ENCODE results near the gene NMD3. TPM values are rescaled to one million over a fixed set of nuclear protein-coding genes. Genes with fewer than 3 reads are reported as not detected.

The NMD3 gene
- total RNA-seq, 1 experiment from 2014 or later, result 56.3 TPM

DNA sequence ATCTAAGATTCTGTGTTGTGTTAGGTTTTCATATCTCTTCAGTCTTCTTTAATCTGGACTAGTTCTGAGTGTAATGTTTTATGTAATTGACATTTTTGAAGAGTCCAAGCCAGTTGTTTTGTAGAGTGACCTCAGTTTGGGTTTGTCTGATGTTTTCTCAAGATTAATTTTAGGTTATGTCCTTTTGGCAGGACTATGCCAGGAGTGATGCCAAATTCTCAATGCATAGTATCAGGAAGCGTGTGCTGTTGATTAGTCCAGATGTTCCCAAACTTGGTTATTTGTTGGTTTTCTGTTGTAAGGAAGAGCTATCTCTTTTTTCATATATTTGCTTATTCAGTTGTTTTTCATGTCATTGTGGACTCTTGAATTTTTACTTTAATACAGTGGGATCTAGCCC, 32.6 kb downstream of the NMD3 start:
- no peak for ATAC-seq
- peak overlapping the region; percentile 11; the same call in 1 of the 2 replicates for H3K27ac Mint-ChIP-seq
- CTCF ChIA-PET, result no interaction called here
- H3K9me3 Mint-ChIP-seq, result no peaks in the 10 kb centered on the region
- DNase-seq (ENCODE audit: low spot score), result no peak
- H3K4me1 Mint-ChIP-seq, result no peaks in the 10 kb centered on the region
- H3K36me3 Mint-ChIP-seq, result peaks cover 52% of the 10 kb centered on the region
- POLR2A ChIA-PET, result no interaction called here
- TF ChIP-seq HMGXB4 (CRISPR knock-in tag; IDR thresholded peaks at IDR 0.05), result no peak
- TF ChIP-seq, protein P1, sequence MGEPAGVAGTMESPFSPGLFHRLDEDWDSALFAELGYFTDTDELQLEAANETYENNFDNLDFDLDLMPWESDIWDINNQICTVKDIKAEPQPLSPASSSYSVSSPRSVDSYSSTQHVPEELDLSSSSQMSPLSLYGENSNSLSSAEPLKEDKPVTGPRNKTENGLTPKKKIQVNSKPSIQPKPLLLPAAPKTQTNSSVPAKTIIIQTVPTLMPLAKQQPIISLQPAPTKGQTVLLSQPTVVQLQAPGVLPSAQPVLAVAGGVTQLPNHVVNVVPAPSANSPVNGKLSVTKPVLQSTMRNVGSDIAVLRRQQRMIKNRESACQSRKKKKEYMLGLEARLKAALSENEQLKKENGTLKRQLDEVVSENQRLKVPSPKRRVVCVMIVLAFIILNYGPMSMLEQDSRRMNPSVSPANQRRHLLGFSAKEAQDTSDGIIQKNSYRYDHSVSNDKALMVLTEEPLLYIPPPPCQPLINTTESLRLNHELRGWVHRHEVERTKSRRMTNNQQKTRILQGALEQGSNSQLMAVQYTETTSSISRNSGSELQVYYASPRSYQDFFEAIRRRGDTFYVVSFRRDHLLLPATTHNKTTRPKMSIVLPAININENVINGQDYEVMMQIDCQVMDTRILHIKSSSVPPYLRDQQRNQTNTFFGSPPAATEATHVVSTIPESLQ (CRISPR knock-in tag; IDR thresholded peaks at IDR 0.05), result no peak
- TF ChIP-seq FOXP1 (CRISPR knock-in tag; IDR thresholded peaks at IDR 0.05; ENCODE audit: borderline replicate concordance), result no peak
- no peak for TF ChIP-seq ZNF263 (CRISPR knock-in tag; IDR thresholded peaks at IDR 0.05; ENCODE audit: low read depth)
- TF ChIP-seq ZNF512 (CRISPR knock-in tag; IDR thresholded peaks at IDR 0.05; ENCODE audit: borderline replicate concordance), result no peak
- TF ChIP-seq ZNF396 (CRISPR knock-in tag; IDR thresholded peaks at IDR 0.05; ENCODE audit: borderline replicate concordance), result no peak
- TF ChIP-seq NFATC4 (CRISPR knock-in tag; IDR thresholded peaks at IDR 0.05), result no peak
- no peak for TF ChIP-seq EMX1 (CRISPR knock-in tag; IDR thresholded peaks at IDR 0.05)
- no peak for TF ChIP-seq ZNF671 (CRISPR knock-in tag; IDR thresholded peaks at IDR 0.05)
- TF ChIP-seq, protein P2, sequence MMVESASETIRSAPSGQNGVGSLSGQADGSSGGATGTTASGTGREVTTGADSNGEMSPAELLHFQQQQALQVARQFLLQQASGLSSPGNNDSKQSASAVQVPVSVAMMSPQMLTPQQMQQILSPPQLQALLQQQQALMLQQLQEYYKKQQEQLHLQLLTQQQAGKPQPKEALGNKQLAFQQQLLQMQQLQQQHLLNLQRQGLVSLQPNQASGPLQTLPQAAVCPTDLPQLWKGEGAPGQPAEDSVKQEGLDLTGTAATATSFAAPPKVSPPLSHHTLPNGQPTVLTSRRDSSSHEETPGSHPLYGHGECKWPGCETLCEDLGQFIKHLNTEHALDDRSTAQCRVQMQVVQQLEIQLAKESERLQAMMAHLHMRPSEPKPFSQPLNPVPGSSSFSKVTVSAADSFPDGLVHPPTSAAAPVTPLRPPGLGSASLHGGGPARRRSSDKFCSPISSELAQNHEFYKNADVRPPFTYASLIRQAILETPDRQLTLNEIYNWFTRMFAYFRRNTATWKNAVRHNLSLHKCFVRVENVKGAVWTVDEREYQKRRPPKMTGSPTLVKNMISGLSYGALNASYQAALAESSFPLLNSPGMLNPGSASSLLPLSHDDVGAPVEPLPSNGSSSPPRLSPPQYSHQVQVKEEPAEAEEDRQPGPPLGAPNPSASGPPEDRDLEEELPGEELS (CRISPR knock-in tag; IDR thresholded peaks at IDR 0.05), result no peak
- no peak for TF ChIP-seq ZNF138 (CRISPR knock-in tag; conservative IDR thresholded peaks at IDR 0.05)
- TF ChIP-seq, protein P3, sequence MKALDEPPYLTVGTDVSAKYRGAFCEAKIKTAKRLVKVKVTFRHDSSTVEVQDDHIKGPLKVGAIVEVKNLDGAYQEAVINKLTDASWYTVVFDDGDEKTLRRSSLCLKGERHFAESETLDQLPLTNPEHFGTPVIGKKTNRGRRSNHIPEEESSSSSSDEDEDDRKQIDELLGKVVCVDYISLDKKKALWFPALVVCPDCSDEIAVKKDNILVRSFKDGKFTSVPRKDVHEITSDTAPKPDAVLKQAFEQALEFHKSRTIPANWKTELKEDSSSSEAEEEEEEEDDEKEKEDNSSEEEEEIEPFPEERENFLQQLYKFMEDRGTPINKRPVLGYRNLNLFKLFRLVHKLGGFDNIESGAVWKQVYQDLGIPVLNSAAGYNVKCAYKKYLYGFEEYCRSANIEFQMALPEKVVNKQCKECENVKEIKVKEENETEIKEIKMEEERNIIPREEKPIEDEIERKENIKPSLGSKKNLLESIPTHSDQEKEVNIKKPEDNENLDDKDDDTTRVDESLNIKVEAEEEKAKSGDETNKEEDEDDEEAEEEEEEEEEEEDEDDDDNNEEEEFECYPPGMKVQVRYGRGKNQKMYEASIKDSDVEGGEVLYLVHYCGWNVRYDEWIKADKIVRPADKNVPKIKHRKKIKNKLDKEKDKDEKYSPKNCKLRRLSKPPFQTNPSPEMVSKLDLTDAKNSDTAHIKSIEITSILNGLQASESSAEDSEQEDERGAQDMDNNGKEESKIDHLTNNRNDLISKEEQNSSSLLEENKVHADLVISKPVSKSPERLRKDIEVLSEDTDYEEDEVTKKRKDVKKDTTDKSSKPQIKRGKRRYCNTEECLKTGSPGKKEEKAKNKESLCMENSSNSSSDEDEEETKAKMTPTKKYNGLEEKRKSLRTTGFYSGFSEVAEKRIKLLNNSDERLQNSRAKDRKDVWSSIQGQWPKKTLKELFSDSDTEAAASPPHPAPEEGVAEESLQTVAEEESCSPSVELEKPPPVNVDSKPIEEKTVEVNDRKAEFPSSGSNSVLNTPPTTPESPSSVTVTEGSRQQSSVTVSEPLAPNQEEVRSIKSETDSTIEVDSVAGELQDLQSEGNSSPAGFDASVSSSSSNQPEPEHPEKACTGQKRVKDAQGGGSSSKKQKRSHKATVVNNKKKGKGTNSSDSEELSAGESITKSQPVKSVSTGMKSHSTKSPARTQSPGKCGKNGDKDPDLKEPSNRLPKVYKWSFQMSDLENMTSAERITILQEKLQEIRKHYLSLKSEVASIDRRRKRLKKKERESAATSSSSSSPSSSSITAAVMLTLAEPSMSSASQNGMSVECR (CRISPR knock-in tag; IDR thresholded peaks at IDR 0.05; ENCODE audit: borderline replicate concordance), result no peak
- no peaks in the 10 kb centered on the region for H3K27me3 Mint-ChIP-seq (ENCODE audit: low read depth)
- no peak overlapping the region for H3K4me3 Mint-ChIP-seq

DNA sequence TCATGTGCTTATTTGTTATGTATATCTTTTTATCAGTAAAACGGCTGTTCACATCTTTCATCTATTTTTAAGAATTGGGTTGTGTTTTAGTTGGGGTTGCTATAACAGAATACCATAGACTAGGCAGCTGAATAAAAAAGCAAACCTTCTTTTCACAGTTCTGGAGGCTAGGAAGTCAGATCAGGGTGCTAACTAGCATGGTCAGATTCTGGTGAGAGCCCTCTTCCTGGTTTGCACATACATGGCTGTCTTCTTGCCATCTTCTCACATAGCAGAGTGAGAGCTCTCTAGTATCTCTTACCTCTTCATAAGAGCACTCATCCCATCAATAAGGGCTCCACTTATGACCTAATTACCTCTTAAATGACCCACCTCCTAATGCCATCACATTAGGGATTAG, 33.8 kb downstream of the NMD3 start:
- ATAC-seq (no peak), DNase-seq (ENCODE audit: low spot score) (no peak)
- Mint-ChIP-seq H3K27ac (peak overlapping the region; percentile 59; the same call in 1 of the 2 replicates), H3K27me3 (ENCODE audit: low read depth) (no peaks in the 10 kb centered on the region), H3K36me3 (peaks cover 44% of the 10 kb centered on the region), H3K4me3 (no peak overlapping the region), H3K9me3 (peaks cover under 1% of the 10 kb centered on the region), H3K4me1 (no peaks in the 10 kb centered on the region)
- TF ChIP-seq ZSCAN18 (CRISPR knock-in tag; IDR thresholded peaks at IDR 0.05), result no peak
- TF ChIP-seq, protein P4, sequence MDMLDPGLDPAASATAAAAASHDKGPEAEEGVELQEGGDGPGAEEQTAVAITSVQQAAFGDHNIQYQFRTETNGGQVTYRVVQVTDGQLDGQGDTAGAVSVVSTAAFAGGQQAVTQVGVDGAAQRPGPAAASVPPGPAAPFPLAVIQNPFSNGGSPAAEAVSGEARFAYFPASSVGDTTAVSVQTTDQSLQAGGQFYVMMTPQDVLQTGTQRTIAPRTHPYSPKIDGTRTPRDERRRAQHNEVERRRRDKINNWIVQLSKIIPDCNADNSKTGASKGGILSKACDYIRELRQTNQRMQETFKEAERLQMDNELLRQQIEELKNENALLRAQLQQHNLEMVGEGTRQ (CRISPR knock-in tag; IDR thresholded peaks at IDR 0.05), result no peak
- no peak for TF ChIP-seq FOXJ3 (CRISPR knock-in tag; IDR thresholded peaks at IDR 0.05; ENCODE audit: borderline replicate concordance)
- POLR2A ChIA-PET, result no interaction called here
- CTCF ChIA-PET, result no interaction called here
